HG03108 (cell line): ENCODE data around the gene PNPO.
"Not testable (repeated sequence)": the region's sequence is repeated elsewhere in the genome, so short reads cannot be mapped to it uniquely, and the experiment has no call there.

Experiments
- ATAC-seq: cut with Tn5 transposase; IDR thresholded peaks from one replicate; pipeline ENCODE4 v1.9.1; 2021; ENCODE audit warnings: moderate library complexity; ENCODE audit not compliant: unreplicated experiment

PNPO gene

GRCh38 chr17:47917581-47917980, 23.8 kb upstream of the PNPO start:
- no peak for ATAC-seq

- ATAC-seq = no peak
Measured at GRCh38 chr17:47918006-47918405, 23.4 kb upstream of the PNPO start.

GRCh38 chr17:47918991-47919390, 22.4 kb upstream of the PNPO start:
- no peak for ATAC-seq

- ATAC-seq = not testable (repeated sequence)
Measured at GRCh38 chr17:47919889-47920288, 21.5 kb upstream of the PNPO start.

GRCh38 chr17:47924785-47925677, 16.3 kb upstream of the PNPO start:
- no peak for ATAC-seq

GRCh38 chr17:47925678-47925988, 15.7 kb upstream of the PNPO start:
- no peak for ATAC-seq

GRCh38 chr17:47927821-47928400, 13.5 kb upstream of the PNPO start:
- no peak for ATAC-seq

DNA sequence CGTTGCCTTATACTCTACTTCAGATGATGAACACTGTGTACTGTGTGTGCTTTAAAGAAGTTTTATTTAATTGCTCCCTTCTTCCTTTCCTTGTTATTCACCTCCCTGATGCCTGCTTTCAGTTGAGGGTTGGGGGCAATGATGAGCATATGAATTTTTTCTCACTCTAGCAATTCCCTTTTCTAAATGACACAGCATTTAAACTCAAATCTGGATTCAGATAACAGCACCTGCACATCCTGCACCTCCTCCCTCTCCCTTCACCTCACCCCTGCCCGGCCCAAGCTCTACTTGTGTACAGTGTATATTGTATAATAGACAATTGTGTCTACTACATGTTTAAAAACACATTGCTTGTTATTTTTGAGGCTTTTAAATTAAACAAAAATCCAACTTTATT, 13.0 kb upstream of the PNPO start:
- ATAC-seq = no peak

DNA sequence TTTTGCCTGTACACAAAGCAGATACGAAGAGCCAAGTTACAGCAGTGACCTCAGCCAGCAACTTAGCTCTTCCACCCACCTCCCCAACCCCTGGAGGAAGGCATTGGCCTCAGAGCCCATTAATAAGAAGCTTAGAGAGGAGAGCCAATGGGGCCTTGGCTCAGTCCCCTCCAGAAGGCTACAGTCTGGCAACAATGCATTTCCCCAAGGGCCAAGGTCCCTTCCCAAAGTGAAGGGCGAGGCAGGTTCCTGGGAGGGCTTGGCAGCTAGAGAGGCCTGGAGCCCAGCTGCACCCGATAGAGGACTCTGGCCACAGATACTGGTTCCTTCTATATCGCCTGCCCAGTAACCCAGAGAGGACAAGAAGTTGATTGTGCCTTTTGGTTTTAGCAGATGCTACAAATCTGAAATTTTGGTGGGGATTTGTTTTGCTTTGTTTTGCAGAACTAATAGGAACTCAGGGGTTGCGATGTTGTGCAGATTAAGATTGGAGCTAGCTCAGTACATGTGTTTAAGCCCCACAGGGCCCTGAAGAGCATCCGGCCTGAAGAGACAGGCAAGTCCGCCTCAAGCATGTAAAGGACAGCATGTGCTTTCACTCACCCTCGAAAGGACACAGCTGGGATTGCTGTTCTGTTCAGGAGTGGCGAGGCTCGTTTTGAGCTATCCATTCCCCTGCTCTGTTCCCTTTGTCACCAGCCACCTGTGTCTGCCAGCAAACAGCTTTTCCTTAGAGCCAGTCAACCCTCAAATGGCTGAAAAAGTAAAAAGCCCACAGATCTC, 12.0 kb upstream of the PNPO start:
- ATAC-seq = no peak

- no peak for ATAC-seq
Measured at GRCh38 chr17:47931848-47932247, 9.5 kb upstream of the PNPO start.

GRCh38 chr17:47934856-47935255, 6.5 kb upstream of the PNPO start:
- ATAC-seq = no peak

DNA sequence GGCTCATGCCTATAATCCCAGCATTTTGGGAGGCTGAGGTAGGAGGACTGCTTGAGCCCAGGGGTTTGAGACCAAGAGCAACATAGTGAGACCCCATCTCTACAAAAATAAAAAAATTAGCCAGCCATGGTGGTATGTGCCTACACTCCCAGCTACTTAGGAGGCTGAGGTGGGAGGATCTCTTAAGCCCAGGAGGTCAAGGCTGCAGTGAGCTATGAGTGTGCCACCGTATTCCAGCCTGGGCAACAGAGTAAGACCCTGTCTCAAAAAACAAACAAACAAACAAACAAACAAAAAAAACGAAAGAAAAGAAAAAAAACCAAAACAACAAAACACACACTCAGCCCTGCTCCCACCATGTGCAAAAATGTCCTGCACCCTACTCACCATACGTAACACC, 5.9 kb upstream of the PNPO start:
- not testable (repeated sequence) for ATAC-seq

DNA sequence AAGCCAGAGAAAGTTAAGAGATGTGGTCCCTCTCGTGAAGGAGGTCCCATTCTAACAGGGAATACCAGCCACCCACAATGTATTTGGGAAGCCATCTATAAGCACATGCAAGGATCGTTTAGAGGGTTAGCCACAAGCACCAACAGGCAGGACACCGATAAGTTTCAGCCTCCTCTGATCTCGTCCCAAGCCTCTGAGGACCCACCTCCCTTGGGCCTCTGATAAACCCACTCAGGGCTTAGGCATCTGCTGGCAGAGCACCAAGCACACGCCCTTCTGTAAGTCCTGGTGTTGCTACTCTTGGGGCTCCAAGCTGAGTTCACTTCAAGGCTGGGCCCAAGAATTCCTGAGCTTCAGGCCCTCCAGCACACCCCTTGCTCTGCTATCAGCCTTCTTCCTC, 5.4 kb upstream of the PNPO start:
- no peak for ATAC-seq

- ATAC-seq = no peak
Measured at GRCh38 chr17:47937941-47938340, 3.4 kb upstream of the PNPO start.

DNA sequence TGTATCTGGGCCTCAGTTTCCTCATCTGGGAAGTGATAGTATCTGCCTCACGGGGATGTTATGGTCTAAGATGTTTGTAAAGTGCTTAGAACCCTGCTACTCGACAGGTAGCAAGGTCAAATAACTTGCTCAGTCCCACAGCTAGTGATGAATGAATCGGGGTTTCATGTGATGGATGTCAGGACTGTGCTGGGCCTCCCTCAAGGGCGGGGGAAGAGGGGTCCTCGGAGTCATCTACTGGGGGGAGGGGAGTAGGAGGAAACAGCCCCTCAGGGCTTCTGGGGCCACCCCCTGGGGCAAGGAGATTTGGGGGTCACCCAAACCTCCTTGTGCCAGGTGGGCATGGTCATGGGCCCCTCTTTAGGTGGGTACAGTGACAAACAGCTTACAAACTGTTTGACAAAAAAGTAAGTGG, 732 bp downstream of the PNPO start:
- no peak for ATAC-seq

DNA sequence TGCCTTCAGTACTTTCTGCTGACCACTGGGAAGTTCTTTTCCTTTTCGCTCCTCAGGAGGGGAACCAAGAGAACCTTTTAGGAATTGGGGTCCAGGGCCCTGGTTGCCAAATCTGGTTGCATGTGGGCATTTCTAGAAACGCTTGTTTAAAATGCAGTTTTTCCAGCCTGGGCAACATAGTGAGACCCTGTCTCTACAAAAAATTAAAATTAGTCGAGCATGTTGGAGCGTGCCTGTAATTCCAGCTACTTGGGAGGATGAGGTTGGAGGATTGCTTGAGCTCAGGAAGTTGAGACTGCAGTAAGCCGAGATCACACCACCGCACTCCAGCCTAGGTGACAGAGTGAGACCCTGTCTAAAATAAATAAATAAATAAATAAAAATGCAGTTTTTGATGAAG, 1.2 kb downstream of the PNPO start:
- no peak for ATAC-seq

GRCh38 chr17:47945080-47945479, 3.7 kb downstream of the PNPO start:
- ATAC-seq = no peak

DNA sequence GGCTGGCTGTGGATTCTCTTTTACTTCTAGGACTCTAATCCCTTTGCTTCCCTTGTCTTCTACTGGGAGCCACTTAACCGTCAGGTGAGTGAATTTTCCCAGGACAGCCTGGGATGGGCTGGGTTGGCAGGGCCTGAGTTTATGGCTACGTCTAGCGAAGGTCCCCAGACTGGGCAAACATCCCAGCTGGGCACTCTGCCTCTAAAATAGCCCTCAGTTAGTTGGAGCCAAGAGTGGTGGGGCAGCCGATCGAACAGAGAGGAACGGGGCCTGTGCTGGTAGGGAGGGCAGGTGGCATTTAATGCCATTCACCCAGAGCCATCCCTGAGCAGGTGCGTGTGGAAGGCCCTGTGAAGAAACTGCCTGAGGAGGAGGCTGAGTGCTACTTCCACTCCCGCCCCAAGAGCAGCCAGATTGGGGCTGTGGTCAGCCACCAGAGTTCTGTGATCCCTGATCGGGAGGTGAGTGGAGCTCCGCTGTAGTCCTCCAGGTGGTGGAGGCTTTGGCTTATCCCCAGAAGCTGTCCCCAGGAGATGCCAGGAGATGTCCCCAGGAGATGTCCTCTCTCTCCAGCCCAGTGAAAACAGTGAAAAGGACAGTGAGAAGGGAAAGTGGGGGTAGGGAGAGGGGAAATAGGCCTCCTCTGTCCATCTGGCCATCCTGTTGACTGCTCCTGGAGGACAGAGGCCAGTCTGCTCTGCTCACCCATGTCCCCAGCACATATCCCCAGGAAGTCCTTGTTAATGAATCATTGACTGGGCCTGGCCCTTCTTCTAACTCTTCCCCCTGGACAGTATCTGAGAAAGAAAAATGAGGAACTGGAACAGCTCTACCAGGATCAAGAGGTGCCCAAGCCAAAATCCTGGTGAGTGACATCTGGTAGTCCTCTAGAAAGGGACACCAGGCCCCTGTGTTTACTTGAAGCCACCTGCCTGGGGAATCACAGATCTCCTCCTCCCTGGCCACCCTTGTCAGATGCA, 4.4 kb downstream of the PNPO start:
- ATAC-seq = no peak

GRCh38 chr17:47946516-47946915, 5.1 kb downstream of the PNPO start:
- no peak for ATAC-seq

- ATAC-seq = peak; percentile 39
Measured at GRCh38 chr17:47946929-47947397, 5.6 kb downstream of the PNPO start.
